GM12872 (cell line): ENCODE results near the gene FAM78A.

Experiments used
- TF ChIP-seq, protein P1 (sequence below): IDR thresholded peaks from 3 replicates; pipeline ENCODE4 v1.5.1; 2011; ENCODE audit warnings: low read depth, mild to moderate bottlenecking, low read length, moderate library complexity; ENCODE audit not compliant: insufficient read depth

Gene FAM78A

DNA sequence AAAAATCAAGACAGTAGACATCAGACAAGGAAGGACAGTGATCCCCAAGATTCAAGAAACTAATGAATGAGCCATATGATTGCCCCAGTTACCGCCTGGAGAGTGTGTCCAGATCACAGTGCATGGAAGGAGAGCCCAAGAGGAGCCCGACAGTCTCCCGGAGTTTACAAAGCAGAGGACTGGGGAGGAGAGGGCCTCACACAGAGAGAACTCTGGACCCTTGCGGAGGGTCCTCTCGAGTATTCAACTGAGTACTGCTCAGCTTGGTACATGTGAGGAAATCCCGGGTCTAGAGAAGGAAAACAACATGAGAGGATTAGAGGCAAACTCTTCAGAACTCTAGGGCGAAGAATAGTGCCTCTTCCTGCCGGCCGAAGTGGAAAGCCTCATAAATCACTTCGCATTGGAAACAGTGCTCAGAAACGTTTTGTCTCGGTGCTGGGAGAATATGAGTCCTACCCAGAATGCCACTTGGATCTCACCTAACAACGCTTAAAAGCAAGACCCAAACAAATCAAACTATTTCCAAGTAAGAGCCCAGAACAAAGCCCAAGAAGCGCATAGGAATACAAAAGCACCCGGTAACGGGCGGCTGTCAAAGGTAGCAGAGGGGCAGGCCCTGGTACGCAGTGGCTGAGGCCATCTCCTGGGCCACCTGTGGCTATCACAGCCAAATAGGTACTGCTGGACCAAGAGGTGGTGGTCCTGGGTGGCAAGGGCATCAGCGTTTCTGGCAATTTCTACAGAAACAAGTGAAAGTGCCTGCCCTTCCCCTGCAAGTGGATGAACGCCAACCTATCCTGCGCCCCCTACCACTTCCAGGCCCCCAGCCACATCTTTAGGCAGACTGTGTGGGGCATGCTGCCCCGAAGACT is 36.0 kb downstream of the FAM78A start:
- TF ChIP-seq, protein P1, sequence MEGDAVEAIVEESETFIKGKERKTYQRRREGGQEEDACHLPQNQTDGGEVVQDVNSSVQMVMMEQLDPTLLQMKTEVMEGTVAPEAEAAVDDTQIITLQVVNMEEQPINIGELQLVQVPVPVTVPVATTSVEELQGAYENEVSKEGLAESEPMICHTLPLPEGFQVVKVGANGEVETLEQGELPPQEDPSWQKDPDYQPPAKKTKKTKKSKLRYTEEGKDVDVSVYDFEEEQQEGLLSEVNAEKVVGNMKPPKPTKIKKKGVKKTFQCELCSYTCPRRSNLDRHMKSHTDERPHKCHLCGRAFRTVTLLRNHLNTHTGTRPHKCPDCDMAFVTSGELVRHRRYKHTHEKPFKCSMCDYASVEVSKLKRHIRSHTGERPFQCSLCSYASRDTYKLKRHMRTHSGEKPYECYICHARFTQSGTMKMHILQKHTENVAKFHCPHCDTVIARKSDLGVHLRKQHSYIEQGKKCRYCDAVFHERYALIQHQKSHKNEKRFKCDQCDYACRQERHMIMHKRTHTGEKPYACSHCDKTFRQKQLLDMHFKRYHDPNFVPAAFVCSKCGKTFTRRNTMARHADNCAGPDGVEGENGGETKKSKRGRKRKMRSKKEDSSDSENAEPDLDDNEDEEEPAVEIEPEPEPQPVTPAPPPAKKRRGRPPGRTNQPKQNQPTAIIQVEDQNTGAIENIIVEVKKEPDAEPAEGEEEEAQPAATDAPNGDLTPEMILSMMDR: no peak

DNA sequence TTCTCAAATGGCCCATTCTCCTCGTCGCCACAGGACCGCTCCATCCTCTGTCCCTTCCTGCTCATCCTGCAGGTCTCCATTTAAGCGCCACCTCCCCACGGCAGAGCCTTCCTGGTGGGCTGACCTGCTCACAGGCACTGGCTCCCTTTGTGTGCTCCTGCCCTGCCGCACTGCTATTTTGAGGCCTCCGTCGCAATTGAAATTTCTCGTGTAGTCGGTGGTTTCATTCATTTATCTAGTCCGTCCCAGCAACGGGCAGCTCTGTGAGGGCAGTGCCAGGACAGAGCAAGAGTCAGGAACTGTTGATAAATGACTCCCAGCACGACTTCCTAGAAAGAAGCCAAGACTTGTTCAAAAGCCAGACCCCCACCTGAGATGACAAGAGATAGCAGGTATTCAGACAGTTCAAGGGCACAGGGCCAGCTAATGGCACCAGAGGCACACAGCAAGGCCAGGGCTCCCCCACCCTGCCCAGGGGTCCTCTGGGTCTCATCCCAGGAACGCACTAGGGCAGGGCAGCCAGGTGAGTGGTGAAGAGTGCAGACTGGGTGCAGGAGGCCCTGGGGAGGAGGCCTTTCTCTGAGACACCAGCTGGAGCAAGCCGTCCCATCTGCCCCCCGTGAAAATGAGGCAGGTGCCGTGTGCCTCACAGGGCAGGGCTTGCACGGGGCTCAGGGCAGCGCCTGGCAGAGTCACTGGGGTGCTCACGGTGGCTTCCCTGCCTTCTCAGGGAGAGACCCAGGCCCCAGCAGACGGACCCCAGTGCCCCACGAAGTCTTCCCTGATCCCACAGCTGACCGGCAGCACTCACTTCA is 36.9 kb downstream of the FAM78A start:
- TF ChIP-seq, protein P1: no peak

DNA sequence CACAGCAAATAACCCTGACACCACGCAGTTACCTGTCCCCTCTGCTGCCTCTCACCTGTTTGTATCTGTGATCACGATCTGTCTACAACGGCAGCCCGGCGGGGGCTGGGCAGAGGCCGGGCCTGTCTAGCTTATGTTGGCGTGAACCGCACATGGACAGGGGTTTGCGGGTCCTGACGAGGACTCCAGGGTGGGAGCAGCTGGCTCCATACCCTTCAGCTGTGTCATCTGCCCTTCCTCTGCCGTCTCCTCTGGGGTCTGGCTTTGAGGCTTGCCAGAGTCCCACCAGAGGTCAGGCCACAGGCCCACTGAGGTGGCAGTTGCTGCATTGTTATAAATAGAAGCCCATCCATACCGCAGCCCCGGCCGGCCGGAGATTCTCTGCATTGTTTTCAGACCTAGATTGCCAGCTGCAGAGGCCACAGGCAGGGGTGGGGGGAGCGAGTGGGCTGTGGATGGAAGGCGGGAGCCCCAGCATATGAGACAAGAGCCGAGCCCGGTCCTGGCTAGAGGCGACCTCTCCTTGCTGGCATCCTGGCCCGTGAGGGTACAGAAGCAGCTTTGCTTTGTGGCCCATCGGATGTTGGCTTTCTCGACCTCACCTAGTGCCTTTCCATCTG is 37.8 kb downstream of the FAM78A start:
- TF ChIP-seq, protein P1: no peak

DNA sequence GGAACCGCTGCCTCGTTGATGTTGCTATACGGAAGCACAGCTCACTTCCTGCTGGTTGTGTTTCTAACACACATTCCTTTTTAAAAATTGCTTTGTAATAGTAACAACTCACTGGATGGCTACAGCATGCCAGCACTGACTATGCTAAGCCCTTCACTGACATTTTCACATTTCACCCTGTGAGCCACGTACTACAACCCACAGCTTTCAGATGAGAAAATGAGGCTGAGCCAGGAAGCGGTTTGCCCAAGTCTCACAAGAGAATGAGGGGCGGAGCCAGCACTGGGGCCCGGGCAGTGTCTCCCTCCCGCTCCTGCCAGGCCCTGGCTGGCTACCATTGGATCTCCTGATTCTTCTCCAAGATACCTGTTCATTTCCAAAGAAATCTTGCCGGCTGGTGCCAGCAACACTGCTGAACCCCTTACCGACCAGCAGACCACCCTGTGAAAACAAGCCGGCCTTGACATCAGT is 38.3 kb downstream of the FAM78A start:
- TF ChIP-seq, protein P1: no peak

DNA sequence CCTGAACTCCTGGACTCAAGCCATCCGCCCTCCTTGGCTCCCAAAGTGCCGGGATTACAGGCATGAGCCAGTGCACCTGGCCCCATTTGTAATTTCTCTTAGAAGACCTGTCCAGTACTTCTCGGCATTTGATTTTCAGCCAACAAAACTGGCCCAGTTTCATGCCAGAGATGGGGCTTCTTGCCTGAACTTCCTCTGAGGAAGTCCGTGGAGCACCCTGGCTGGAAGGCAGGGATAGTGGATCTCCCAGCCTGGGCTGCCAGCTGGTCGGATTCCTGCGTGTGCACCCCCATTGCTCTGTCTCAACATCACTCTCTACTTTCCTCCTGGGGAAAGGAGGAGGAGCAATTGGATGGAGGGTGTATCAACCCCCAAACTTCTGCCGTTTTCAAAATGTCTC is 39.0 kb downstream of the FAM78A start:
- TF ChIP-seq, protein P1: no peak

DNA sequence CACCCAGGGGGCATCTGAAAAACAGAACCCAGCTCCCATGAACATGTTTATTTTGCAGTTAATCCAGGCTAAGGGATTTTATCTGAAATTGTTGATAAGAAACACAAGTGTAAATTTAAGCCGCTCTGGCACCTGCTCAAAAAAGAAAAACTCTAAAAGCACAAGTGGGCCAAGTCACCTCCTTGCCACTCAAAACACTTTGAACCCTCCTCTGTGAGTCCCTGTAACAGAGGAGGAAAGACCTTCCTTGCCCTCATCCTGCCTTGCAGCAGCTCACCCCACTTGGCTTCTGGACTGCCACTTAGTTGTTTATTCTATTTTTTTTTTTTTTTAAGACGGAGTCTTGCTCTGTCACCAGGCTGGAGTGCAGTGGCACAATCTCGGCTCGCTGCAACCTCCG is 39.5 kb downstream of the FAM78A start:
- TF ChIP-seq, protein P1: no peak

DNA sequence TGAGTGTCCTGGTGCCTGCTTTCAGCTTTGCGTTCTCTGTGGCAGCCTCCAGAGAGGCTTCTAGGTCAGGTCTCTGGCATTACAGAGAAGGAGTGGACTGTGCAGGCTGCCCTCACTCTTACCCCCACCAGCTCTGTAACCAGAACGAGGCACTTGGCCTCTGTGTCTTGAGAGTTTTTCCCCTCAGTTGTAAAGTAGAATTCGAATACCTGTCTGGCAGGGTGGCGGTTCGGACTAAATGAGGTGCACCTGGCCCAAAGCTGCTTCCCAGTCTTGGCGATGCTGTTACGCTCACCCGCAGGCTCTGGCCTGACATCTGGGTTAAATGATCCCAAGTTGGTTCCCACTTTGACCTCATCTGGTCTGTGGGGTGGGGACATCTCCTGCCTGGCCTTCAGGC is 40.1 kb downstream of the FAM78A start:
- TF ChIP-seq, protein P1: no peak
